GM19043 (cell line): Measurements from ENCODE around the gene ARRDC4.
"Not testable (repeated sequence)": the region's sequence is repeated elsewhere in the genome, so short reads cannot be mapped to it uniquely, and the experiment has no call there.

Experiments
- ATAC-seq: cut with Tn5 transposase; IDR thresholded peaks from one replicate; pipeline ENCODE4 v1.9.1; 2021; ENCODE audit warnings: low read depth; ENCODE audit not compliant: unreplicated experiment

Gene ARRDC4

DNA sequence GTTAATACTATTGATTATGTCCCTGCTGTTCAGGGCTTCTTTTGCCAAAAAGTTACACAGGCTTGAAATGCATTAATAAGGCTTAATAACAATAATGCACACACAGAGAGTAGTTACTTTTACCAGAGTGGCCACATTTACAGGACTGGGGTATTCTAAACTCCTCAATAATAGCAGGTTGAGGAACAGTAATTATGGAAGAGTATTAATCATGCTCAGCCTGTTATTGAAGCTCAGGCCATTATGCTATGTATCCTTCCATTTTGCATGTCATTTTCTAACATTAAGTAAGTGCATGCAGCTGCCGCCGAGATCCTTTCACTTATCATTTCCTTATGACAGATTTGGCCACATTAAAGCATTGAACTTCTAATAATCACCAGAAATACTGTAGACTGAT is 5.7 kb downstream of the ARRDC4 start:
- ATAC-seq = no peak

DNA sequence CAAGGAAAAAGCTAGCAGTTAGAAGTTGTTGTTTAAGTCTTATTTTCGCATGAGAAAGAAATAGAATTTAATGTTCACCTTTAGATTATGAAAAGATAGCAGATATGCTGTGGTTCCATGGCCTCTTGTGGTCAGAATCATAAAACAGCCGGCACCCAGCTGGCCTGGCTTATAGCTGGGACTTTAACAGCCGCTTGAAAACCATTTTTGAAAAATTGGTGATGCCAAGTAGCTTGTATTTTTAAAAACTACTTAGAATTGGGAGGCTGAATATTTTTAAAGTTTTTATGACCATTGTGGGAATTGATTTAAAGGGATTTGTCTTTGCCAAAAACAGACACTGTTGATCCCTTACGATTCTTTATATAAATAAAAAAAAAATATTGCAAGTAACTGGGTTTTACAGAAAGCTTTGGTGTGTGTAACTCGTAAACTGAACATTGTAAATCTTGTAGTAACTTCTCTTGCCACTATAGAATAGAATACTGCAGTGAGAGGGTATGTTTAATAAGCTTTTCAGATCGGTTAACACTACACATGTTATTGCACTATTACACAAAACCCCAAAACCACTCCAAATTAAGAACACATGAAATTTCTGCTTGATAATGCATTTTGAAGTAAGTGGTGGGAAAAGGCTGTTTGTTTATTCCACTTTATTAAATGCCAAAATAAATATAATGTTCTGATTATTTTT is 6.6 kb downstream of the ARRDC4 start:
- no peak for ATAC-seq

DNA sequence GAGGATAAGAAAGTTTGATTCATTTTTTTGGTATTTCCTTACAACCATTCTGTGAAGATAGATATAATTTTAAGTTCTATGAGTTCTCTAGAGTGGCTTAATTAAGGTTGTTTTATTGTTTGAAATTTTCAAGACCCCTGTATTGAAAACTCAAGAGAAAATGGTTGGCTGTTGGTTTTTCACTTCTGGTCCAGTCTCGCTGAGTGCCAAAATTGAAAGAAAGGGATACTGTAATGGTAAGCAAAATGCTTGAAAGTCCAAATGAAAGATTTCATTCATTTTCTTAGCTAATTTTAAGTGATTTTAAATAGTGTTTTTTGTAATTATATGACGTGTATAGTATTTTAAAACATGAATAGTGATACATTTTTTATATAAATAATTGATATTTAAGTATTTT is 7.4 kb downstream of the ARRDC4 start:
- ATAC-seq = no peak

DNA sequence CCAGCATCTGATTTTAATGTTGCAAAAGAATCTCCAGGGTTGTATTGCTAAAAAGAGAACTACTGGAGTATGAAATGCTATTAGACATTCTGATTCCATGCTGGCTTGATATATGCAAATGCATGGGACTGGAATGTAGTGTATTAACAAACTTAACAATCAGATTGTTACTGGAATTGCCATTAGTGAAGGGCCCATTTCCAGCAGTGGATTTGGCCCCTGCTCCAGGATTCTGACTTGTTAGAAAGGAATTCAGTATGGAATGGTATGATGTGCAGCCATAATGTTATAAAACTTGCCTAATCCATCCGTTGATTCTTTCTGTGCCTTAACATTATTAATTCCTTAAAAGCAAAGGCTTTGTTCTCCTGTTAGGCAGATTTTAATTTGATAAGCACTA is 7.9 kb downstream of the ARRDC4 start:
- ATAC-seq = no peak

DNA sequence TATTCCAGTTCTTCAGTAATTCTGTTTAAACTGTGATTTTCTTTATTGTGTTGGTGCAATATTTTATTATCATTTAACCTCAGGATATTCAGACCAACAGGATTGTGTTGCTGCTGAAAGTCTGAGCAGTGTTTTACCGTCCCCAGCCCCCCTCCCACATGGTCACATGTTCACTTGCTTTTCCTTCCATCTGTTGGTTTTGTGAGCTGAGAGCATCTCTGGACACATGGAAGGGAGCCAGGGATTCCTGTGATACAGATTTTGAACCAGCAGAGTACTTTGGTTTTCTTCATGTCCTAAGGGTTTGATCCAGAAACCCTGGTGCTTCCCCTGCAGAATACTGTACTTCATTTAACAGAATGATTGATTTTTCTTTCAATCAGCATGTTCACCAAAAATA is 11.9 kb downstream of the ARRDC4 start:
- no peak for ATAC-seq

DNA sequence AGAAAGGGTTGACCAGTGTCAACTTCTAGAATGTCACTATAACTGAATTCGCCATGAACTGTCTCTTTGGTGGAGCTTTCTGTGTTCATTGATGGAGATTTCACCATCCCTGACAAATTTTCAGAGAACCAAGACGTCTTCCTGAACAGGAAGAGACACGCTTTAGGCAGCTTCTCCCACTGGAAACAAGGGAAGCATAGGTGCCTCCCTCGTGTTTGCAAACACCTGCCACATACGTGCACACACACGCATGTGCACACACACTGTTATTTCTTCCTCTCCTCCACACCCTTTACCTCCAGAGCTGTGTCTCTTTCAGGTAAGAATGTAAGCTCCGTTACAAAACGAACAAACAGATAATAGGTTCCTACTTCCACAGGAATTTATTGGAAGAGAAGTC is 15.6 kb downstream of the ARRDC4 start:
- no peak for ATAC-seq

DNA sequence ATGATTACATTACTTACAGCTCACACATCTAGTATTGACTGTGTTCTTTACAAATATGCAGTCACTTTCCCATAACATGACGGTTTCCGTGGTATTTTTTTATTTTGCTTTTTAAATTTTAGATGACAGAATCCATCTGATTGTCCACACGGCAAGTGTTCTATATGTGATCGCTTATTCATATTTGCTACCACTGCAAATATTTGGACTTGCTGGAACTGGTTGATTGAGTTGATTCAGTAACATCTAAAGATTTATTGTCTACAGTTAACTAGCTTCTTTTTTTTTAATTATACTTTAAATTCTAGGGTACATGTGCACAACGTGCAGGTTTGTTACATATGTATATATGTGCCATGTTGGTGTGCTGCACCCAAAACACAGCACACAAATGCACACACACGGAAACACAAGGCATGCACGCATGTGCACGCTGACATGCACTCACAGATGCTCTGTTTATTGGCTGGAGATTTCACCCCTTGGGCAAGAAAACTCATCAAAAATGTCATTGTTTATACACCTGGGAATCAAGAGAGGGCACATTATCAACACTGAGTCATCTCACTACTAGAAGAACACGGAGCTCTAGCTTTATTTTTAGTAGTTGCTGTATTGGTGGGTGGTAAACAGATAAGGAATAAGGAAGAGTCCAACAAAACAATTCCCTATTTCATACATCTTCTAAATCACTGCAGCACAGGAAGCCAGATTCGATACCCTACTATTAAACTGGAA is 16.4 kb downstream of the ARRDC4 start:
- no peak for ATAC-seq

DNA sequence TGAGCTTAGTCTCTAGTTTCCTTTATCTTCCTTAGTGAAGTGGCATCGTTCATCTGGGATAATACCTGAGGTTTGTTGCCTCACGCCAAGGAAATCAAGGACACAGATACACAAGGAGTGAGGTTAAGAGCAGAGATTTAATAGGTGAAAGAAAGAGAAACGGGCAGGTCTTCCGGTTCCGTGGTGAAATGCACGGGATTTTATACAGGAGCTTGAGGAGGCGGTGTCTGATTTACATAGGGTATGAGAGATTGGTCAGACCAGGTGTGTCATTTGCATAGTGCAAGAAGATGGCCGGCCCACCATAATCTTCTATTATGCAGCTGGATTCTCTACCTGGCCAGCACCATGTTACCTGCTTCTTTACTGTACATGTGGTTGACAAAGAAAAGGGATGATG is 17.2 kb downstream of the ARRDC4 start:
- ATAC-seq = no peak

DNA sequence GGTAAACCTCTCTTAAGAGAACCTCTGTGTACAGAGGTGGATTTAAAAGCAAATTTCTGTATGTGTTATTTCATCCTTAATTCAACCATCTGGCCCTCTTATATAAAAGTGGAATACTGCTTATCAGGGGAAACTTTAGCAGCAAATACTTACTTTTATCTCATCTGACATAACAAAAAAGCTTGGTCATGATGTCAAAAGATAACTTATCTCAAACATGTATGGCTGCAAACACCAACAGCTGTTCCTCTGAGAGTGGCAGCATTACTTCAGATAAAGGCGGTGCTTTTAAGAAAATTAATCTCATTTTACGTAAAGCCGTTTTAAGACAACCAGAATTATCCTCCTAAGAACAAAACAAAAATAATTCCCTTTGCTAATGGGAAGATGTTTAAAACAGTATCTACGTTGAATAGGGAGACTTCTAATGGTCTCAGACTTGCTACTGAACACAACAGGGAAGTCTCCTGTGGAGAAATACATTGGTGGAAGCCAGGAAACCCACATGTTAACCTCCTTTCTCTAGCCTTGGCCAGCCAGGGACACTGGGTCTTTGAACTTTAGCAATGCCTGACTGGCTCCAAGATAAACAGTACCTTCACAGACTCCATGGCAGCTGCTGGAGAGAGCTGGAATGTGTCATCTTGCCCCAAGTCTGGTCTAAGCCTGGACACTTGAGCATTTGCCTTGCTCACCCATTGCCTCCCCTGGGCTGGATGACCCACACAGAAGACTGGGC is 18.1 kb downstream of the ARRDC4 start:
- no peak for ATAC-seq

DNA sequence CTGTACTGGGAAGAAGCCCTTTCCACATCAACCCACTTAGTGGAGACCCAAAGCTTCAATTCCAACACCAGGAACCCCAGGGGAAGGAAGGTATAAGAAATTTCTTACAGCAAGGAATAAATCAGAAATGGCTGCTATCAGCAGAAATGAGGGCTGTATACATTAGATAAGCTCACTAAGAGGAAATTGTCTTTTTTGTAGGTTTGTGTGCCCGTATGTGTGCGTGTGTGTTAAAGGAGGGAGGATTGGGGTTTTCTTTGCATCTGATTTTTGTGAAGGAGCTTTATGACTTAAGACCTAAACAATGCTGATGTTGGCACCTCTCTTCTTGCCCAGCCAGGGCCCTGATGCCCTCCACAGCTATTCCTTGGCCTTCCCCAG is 18.6 kb downstream of the ARRDC4 start:
- no peak for ATAC-seq

DNA sequence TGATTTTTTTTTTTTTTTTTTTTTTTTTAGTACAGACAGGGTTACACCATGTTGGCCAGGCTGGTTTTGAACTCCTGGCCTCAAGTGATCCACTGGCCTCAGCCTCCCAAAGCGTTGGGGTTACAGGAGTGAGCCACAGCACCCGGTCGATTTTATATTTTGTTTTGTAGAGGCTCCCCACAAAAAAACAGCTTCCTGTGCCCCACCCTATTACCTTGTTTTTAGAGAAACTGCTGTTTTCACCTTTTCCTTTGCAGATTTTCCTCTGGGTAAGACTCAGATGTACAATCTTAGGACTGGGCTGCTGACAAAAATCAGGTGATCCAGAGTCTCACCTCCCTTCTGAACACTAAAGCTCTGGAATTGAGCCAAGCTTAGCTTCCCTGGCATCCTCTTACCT is 20.6 kb downstream of the ARRDC4 start:
- ATAC-seq = no peak

DNA sequence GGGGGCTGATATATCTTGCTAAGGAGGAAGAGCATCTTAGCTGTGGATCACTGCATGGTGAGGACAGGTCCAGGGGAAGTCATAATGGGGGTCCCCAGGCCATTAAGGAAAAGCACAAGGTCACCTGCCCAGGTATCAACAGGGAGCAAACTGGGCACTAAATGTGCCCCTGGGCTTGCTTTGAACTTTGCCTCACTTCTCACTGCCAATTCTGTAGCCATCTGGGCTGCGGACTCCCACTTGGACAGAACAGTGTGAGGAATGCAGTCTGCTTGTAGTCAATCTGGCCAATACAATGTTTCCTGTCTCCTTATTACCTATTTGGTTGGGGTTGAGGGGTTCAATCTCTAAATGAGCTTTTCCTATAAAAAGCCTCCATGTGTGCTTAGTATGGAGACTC is 21.3 kb downstream of the ARRDC4 start:
- ATAC-seq = no peak

DNA sequence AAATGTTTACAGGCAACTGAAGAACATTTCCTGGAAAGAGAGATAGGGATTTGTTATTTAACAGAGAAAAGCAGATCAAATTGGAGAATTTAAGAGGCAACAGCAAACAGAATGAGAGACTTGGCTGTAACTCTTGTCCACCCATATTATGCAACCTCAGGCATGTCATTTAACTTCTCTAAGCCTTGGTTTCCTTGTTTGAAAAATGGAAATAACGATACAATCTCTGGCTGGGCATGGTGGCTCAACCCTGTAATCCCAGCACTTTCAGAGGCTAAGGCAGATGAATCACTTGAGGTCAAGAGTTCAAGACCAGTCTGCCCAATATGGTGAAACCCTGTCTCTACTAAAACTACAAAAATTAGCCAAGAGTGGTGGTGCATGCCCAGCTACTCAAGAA is 23.7 kb downstream of the ARRDC4 start:
- ATAC-seq = no peak

DNA sequence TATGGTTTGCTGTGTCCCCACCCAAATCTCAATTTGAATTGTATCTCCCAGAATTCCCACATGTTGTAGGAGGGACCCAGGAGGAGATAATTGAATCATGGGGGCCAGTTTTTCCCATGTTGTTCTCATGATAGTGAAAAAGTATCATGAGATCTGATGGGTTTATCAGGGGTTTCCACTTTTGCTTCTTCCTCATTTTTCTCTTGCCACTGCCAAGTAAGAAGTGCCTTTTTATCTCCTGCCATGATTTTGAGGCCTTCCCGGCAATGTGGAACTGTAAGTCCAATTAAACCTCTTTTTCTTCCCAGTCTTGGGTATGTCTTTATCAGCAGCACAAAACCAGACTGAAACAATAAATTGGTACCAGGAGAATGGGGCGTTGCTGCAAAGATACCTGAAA is 25.5 kb downstream of the ARRDC4 start:
- not testable (repeated sequence) for ATAC-seq

DNA sequence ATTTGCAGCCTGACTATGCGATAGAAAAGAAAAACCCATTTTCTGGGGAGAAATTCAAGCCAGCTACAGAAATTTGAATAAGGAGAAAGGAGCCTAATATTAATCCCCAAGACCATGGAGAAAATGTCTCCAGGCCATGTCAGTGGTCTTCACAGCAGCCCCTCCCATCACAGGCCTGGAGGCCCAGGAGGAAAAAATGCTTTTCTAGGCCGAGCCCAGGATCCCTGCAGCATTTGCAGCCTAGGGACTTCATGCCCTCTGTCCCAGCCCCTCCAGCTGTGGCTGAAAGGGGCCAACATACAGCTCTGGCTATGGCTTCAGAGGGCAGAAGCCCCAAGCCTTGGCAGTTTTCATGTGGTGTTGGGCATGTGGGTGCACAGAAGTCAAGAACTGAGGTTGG is 26.3 kb downstream of the ARRDC4 start:
- ATAC-seq = no peak

DNA sequence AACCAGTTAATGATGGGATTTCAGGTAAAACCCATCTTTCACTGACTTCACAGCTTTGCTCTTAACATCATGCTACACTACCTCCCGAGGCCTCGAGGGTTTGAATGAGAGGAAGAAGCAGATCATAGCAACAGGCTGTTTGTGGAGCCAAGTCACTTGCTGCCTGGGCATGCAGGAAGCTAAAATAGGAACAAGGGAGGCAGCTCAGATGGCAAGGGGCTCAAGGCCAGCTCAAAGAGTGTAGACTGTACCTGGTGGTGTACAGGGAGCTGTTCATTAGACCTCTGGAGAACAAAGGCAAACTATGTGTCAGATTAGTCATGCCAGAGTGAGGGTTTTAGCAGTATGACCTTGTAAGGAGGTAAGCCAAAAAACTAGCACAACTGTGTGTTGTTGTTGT is 28.8 kb downstream of the ARRDC4 start:
- no peak for ATAC-seq

DNA sequence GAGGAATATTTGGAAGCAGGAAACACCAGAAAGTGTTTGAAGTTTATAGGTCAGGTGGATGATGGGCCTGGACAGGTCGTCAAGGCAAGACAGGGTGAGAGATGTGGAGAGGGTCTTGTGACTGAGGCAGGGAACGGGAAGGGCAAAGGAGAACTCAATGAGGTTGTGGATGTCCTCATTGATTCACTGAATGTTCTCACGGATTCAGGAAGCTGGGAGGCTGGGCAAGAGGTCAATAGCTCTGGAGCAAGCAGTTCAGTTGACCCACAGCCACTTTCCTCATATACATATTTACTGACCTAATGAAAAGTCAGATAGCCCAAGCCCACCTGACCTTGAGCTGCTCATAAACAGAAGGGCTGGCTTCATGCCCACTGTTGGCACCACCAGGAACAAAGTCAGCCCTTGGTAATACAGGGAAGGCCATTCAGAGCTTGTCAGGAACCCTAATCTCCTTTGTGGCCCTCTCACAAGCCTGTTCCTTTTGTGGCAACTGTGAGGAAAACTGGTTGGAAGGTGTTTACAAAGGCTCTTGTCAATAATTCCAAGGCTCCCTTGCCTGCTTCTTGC is 31.6 kb downstream of the ARRDC4 start:
- ATAC-seq = no peak

DNA sequence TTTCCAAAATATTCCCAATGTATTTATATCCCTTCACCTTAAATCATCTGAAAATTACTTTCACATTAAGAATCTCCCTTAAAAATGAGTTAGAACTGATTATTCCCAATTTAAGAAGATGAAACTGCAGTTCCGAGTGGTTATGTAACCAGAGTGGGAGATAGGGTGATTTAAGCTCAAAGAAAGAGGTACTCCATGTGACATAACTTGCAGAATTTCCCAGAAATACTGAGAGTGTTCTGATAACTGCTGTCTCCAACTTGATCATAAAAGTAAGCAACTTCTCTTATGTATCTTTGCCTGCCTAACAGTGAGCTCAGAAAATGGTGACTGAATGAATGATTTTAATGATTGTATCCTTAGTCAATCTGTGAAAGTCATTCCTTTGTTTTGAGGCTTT is 32.3 kb downstream of the ARRDC4 start:
- ATAC-seq = no peak

DNA sequence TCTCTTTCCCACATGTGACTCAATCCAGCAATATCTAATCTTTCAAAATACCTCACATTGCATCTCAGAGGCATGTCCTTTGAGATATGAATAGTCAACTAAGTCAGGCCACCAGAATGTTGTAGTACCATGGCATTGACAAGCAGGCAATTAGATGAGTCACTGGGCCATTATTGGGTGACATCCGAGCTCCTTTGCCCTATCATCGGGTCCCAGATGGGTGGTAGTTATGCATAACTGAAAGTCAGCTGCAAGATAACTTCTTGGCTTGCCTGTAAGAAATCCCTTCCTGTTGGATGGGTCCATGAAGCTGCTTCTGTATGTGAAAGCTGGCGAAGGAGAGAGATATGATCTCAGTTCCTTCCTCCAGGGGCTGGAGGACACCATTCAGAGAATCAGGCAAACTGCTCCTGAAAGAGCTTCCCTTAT is 32.8 kb downstream of the ARRDC4 start:
- ATAC-seq = no peak

DNA sequence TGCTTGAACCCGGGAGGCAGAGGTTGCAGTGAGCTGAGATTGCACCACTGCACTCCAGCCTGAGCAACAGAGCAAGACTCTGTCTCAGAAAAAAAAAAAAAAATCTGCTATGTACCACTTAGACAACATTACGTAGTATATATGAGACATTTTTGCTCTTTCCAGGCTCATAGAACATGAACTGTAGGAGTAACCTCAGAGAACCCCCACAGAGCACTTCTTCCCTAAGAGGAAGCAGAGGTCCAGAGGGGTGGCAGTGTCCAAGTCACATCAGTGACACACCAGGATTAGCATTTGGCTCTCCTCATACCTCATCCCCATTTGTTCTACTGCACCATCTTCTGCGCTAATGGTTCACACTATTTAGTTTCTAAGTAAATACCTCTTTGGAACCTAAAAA is 33.7 kb downstream of the ARRDC4 start:
- no peak for ATAC-seq

DNA sequence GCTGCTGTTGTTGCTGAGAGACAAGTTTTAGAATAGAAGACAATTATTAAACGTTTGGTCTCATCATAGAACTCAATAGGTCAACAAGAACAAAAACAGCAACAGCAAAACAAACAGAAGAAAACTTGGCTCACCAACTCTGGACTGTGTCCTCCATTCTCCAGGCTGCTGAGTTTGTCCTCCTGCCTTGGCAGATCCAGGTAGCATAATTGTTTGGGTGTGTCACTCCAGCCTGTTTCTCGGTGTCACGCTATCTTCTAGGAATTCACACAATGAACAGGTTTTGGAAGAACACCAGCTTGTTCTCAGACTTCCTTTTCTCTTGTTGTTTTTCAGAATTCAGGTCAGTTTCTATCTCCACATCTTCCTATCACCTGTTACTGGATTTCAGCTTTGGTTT is 34.7 kb downstream of the ARRDC4 start:
- ATAC-seq = no peak
